ENCODE data around the gene TTC7B. TPM values are rescaled to one million over a fixed set of nuclear protein-coding genes. Genes with fewer than 3 reads are reported as not detected.

The TTC7B gene
- total and polyA plus RNA-seq, 2 donors (not counting 3 experiments of a cell fraction or from before 2014, with no cell fraction given), result 46.8 to 76.5 TPM

GRCh38 chr14:90666571-90666970 is 149.7 kb downstream of the TTC7B start:
- no peak for FAIRE-seq
- Histone ChIP-seq H3K36me3 (ENCODE audit: control insufficient read depth in 2 of 2, extremely low read depth in 1 of 2, insufficient read depth in 2 of 2, low read length in 2 of 2) (peaks cover 0 to 5% of the 10 kb centered on the region in 2 experiments), H3K4me2 (ENCODE audit: insufficient read depth, low read length) (no peak overlapping the region), H2AFZ (ENCODE audit: low read depth, low read length) (no peak overlapping the region), H3K4me3 (replicated peaks in 1 of 3; ENCODE audit: insufficient read depth in 1 of 3, low read depth in 1 of 3, low read length in 3 of 3) (no peak overlapping the region), H3K9me3 (replicated peaks; ENCODE audit: control insufficient read depth, insufficient read depth, low read length) (no peaks in the 10 kb centered on the region), H3K79me2 (ENCODE audit: control insufficient read depth, insufficient read depth, low read length) (no peaks in the 10 kb centered on the region), H4K20me1 (replicated peaks; ENCODE audit: control insufficient read depth, extremely low read depth, insufficient read depth, low read length) (no peaks in the 10 kb centered on the region), H3K27me3 (ENCODE audit: control insufficient read depth in 2 of 2, insufficient read depth in 2 of 2, low read length in 2 of 2) (no peaks in the 10 kb centered on the region), H3K9ac (replicated peaks; ENCODE audit: extremely low read depth, insufficient read depth, low read length) (no peak overlapping the region), H3K4me1 (ENCODE audit: control insufficient read depth, extremely low read depth, insufficient read depth, low read length) (no peaks in the 10 kb centered on the region), H3K9me1 (replicated peaks; ENCODE audit: control insufficient read depth, extremely low read depth, insufficient read depth, low read length) (no peaks in the 10 kb centered on the region), H3K27ac (ENCODE audit: insufficient read depth, low read depth, low read length) (no peak overlapping the region)
- no peak for DNase-seq (ENCODE audit: low read depth, low spot score)
- ChIA-PET CTCF (interaction anchor here (1.2 kb wide), 1 partner anchor 13 kb away, joined by 3 read pairs; no protein-coding TSS in a partner anchor), POLR2A (no interaction called here)
- TF ChIP-seq FOS (IDR thresholded peaks at IDR 0.05; ENCODE audit: borderline replicate concordance, insufficient read depth, low read length), result no peak
- TF ChIP-seq POLR2A (IDR thresholded peaks at IDR 0.05; ENCODE audit: low read depth, low read length), result no peak
- TF ChIP-seq, protein P1, sequence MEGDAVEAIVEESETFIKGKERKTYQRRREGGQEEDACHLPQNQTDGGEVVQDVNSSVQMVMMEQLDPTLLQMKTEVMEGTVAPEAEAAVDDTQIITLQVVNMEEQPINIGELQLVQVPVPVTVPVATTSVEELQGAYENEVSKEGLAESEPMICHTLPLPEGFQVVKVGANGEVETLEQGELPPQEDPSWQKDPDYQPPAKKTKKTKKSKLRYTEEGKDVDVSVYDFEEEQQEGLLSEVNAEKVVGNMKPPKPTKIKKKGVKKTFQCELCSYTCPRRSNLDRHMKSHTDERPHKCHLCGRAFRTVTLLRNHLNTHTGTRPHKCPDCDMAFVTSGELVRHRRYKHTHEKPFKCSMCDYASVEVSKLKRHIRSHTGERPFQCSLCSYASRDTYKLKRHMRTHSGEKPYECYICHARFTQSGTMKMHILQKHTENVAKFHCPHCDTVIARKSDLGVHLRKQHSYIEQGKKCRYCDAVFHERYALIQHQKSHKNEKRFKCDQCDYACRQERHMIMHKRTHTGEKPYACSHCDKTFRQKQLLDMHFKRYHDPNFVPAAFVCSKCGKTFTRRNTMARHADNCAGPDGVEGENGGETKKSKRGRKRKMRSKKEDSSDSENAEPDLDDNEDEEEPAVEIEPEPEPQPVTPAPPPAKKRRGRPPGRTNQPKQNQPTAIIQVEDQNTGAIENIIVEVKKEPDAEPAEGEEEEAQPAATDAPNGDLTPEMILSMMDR (IDR thresholded peaks at IDR 0.05; ENCODE audit: extremely low read depth in 1 of 2, insufficient read depth in 1 of 2, low read depth in 1 of 2, low read length in 2 of 2), result no peak
- TF ChIP-seq MAX (IDR thresholded peaks at IDR 0.05; ENCODE audit: insufficient read depth, insufficient read length), result no peak
- TF ChIP-seq EZH2 (IDR thresholded peaks at IDR 0.05; ENCODE audit: borderline replicate concordance, low read depth, low read length, severe bottlenecking), result no peak
- no peak for TF ChIP-seq JUN (IDR thresholded peaks at IDR 0.05; ENCODE audit: borderline replicate concordance, insufficient read depth, insufficient read length, low read depth)
- TF ChIP-seq POLR2AphosphoS5 (IDR thresholded peaks at IDR 0.05; ENCODE audit: insufficient read depth, low read depth, low read length), result no peak
- TF ChIP-seq GATA2 (IDR thresholded peaks at IDR 0.05; ENCODE audit: insufficient read depth, insufficient read length, low read depth, low read length), result no peak
- TF ChIP-seq MYC (IDR thresholded peaks at IDR 0.05; ENCODE audit: low read depth, low read length), result no peak
- dilution Hi-C loops (cut with MboI; ENCODE audit: extremely low pct_ligation_motif_present, low sequenced_read_pairs), result no loop called here
- no TSS peak for BruUV-seq (replicated peaks)
- intact Hi-C loops (cut with micrococcal nuclease), result no loop called here

All from endothelial cell of umbilical vein (primary cell).